Stimulated activated naive B cell treated with anti-CD40 and anti-IgM and Interleukin-4, amounts not matched to agents 10 μg/mL and 1 μg/mL and 100 μg/mL, for 72 hours (primary cell): ENCODE data around the gene OTOGL.
"Not testable (repeated sequence)": the region's sequence is repeated elsewhere in the genome, so short reads cannot be mapped to it uniquely, and the experiment has no call there.

Experiments used
- ATAC-seq, 2 donors: fragments of 150-1000 bp; cut with Tn5 transposase; replicated peaks; 2 replicates each; pipeline ENCODE4 v1.10.0; 2021; ENCODE audit warnings: moderate library complexity in 1 of 2
- DNase-seq: peaks from one replicate; pipeline ENCODE4 v3.0.0; 2021
- H3K27ac Mint-ChIP-seq: one replicate; pipeline ENCODE4 v1.8.0; 2022; ENCODE audit warnings: mild to moderate bottlenecking, mixed read lengths
- H3K27me3 Mint-ChIP-seq, 2 donors: one replicate each; pipeline ENCODE4 v1.8.0; 2022; ENCODE audit warnings: mixed read lengths in 2 of 2
- H3K36me3 Mint-ChIP-seq, 2 donors: one replicate each; pipeline ENCODE4 v1.8.0; 2022; ENCODE audit warnings: mixed read lengths in 2 of 2, mild to moderate bottlenecking in 1 of 2
- H3K4me1 Mint-ChIP-seq, 2 donors: one replicate each; pipeline ENCODE4 v1.8.0; 2022; ENCODE audit warnings: mixed read lengths in 2 of 2, mild to moderate bottlenecking in 1 of 2
- H3K4me3 Mint-ChIP-seq, 2 donors: one replicate each; pipeline ENCODE4 v1.8.0; 2022; ENCODE audit warnings: mild to moderate bottlenecking in 2 of 2, mixed read lengths in 2 of 2, moderate library complexity in 1 of 2
- H3K9me3 Mint-ChIP-seq, 2 donors: one replicate each; pipeline ENCODE4 v1.8.0; 2022; ENCODE audit warnings: mixed read lengths in 2 of 2, mild to moderate bottlenecking in 1 of 2

The OTOGL gene

GRCh38 chr12:80099259-80099658 lies at the start of gene OTOGL:
Gene OTOGL, plus strand, starts transcription at chr12:80099537. Its CDS starts 109,895 bp downstream, at chr12:80209432.
- Mint-ChIP-seq H3K4me3 (no peak within 1 kb of the TSS), H3K27me3 (no peaks in the 10 kb centered on the region), H3K9me3 (no peaks in the 10 kb centered on the region), H3K36me3 (no peaks in the 10 kb centered on the region), H3K27ac (no peak within 1 kb of the TSS), H3K4me1 (no peaks in the 10 kb centered on the region)
- ATAC-seq (no peak), DNase-seq (no peak)

- Mint-ChIP-seq H3K4me1 (no peaks in the 10 kb centered on the region), H3K27me3 (peaks cover 0 to 3% of the 10 kb centered on the region in 2 donors), H3K9me3 (no peaks in the 10 kb centered on the region), H3K27ac (no peak overlapping the region), H3K4me3 (no peak overlapping the region), H3K36me3 (no peaks in the 10 kb centered on the region)
- DNase-seq (no peak), ATAC-seq (no peak)
These were observed 49.1 kb upstream of the OTOGL start for GRCh38 chr12:80050236-80050635.

GRCh38 chr12:80053051-80053790 lies 46.1 kb upstream of the OTOGL start:
- no peak overlapping the region for H3K27ac Mint-ChIP-seq
- no peaks in the 10 kb centered on the region for H3K4me1 Mint-ChIP-seq
- DNase-seq (no peak), ATAC-seq (no peak)
- H3K9me3 Mint-ChIP-seq = no peaks in the 10 kb centered on the region
- H3K4me3 Mint-ChIP-seq = no peak overlapping the region
- H3K27me3 Mint-ChIP-seq = peaks cover 0 to 3% of the 10 kb centered on the region in 2 donors
- no peaks in the 10 kb centered on the region for H3K36me3 Mint-ChIP-seq

- H3K27ac Mint-ChIP-seq = no peak overlapping the region
- no peaks in the 10 kb centered on the region for H3K4me1 Mint-ChIP-seq
- no peak overlapping the region for H3K4me3 Mint-ChIP-seq
- ATAC-seq (no peak), DNase-seq (no peak)
- H3K9me3 Mint-ChIP-seq = no peaks in the 10 kb centered on the region
- H3K27me3 Mint-ChIP-seq = peaks cover 0 to 3% of the 10 kb centered on the region in 2 donors
- no peaks in the 10 kb centered on the region for H3K36me3 Mint-ChIP-seq
These were observed 43.1 kb upstream of the OTOGL start for GRCh38 chr12:80056232-80056631.

GRCh38 chr12:80056845-80057244 lies 42.5 kb upstream of the OTOGL start:
- no peak for DNase-seq
- no peaks in the 10 kb centered on the region for H3K27me3 Mint-ChIP-seq

GRCh38 chr12:80058586-80058985 lies 40.8 kb upstream of the OTOGL start:
- no peak for DNase-seq
- H3K27me3 Mint-ChIP-seq = peaks cover 4 to 6% of the 10 kb centered on the region in 2 donors
- H3K27ac Mint-ChIP-seq = no peak overlapping the region
- H3K9me3 Mint-ChIP-seq = no peaks in the 10 kb centered on the region
- no peak overlapping the region for H3K4me3 Mint-ChIP-seq
- no peak for ATAC-seq
- no peaks in the 10 kb centered on the region for H3K4me1 Mint-ChIP-seq
- H3K36me3 Mint-ChIP-seq = no peaks in the 10 kb centered on the region

More at GRCh38 chr12:80056845-80057244, 42.5 kb upstream of the OTOGL start:
- no peaks in the 10 kb centered on the region for H3K9me3 Mint-ChIP-seq
- H3K36me3 Mint-ChIP-seq = no peaks in the 10 kb centered on the region
- no peak overlapping the region for H3K4me3 Mint-ChIP-seq
- no peak for ATAC-seq
- no peak overlapping the region for H3K27ac Mint-ChIP-seq
- H3K4me1 Mint-ChIP-seq = no peaks in the 10 kb centered on the region

- no peaks in the 10 kb centered on the region for H3K36me3 Mint-ChIP-seq
- ATAC-seq (no peak), DNase-seq (no peak)
- no peak overlapping the region for H3K27ac Mint-ChIP-seq
- H3K4me1 Mint-ChIP-seq = no peaks in the 10 kb centered on the region
- H3K4me3 Mint-ChIP-seq = no peak overlapping the region
- H3K27me3 Mint-ChIP-seq = peaks cover 4 to 6% of the 10 kb centered on the region in 2 donors
- no peaks in the 10 kb centered on the region for H3K9me3 Mint-ChIP-seq
These were observed 40.2 kb upstream of the OTOGL start for GRCh38 chr12:80059102-80059501.

GRCh38 chr12:80059875-80060274 lies 39.5 kb upstream of the OTOGL start:
- Mint-ChIP-seq H3K9me3 (no peaks in the 10 kb centered on the region), H3K4me3 (no peak overlapping the region), H3K36me3 (no peaks in the 10 kb centered on the region), H3K27me3 (peaks cover 4 to 6% of the 10 kb centered on the region in 2 donors), H3K27ac (no peak overlapping the region), H3K4me1 (no peaks in the 10 kb centered on the region)
- ATAC-seq = no peak
- DNase-seq = no peak

- H3K9me3 Mint-ChIP-seq = no peaks in the 10 kb centered on the region
- H3K27me3 Mint-ChIP-seq = peaks cover 6% of the 10 kb centered on the region in 2 donors
- ATAC-seq (no peak), DNase-seq (no peak)
- no peak overlapping the region for H3K27ac Mint-ChIP-seq
- H3K36me3 Mint-ChIP-seq = no peaks in the 10 kb centered on the region
- no peak overlapping the region for H3K4me3 Mint-ChIP-seq
- no peaks in the 10 kb centered on the region for H3K4me1 Mint-ChIP-seq
These were observed 35.1 kb upstream of the OTOGL start for GRCh38 chr12:80064269-80064668.

- ATAC-seq = no peak
- H3K9me3 Mint-ChIP-seq = no peaks in the 10 kb centered on the region
- H3K36me3 Mint-ChIP-seq = no peaks in the 10 kb centered on the region
- H3K27me3 Mint-ChIP-seq = peaks cover 6% of the 10 kb centered on the region in 2 donors
- DNase-seq = no peak
- no peaks in the 10 kb centered on the region for H3K4me1 Mint-ChIP-seq
- no peak overlapping the region for H3K4me3 Mint-ChIP-seq
- no peak overlapping the region for H3K27ac Mint-ChIP-seq
These were observed 34.4 kb upstream of the OTOGL start for GRCh38 chr12:80064951-80065350.

GRCh38 chr12:80068173-80068572 lies 31.2 kb upstream of the OTOGL start:
- Mint-ChIP-seq H3K4me1 (no peaks in the 10 kb centered on the region), H3K27ac (no peak overlapping the region), H3K36me3 (no peaks in the 10 kb centered on the region), H3K4me3 (no peak overlapping the region), H3K9me3 (peaks cover 5 to 6% of the 10 kb centered on the region in 2 donors), H3K27me3 (peaks cover 0 to 3% of the 10 kb centered on the region in 2 donors)
- no peak for DNase-seq
- ATAC-seq = peak in 1 of 2 donors; percentile 23

GRCh38 chr12:80083892-80084614 lies 15.3 kb upstream of the OTOGL start:
- ATAC-seq (peak; percentile 69 to 81), DNase-seq (peak; percentile 9)
- H3K27ac Mint-ChIP-seq, H3K4me3 Mint-ChIP-seq: not testable (repeated sequence)
- H3K27me3 Mint-ChIP-seq = peaks cover 0 to 16% of the 10 kb centered on the region in 2 donors
- H3K36me3 Mint-ChIP-seq = peaks cover 0 to 14% of the 10 kb centered on the region in 2 donors
- H3K9me3 Mint-ChIP-seq = peaks cover 11 to 21% of the 10 kb centered on the region in 2 donors
- H3K4me1 Mint-ChIP-seq = peaks cover 7 to 15% of the 10 kb centered on the region in 2 donors

GRCh38 chr12:80086025-80086424 lies 13.3 kb upstream of the OTOGL start:
- H3K4me3 Mint-ChIP-seq = no peak overlapping the region
- peaks cover 0 to 12% of the 10 kb centered on the region in 2 donors for H3K27me3 Mint-ChIP-seq
- peaks cover 0 to 10% of the 10 kb centered on the region in 2 donors for H3K36me3 Mint-ChIP-seq
- H3K4me1 Mint-ChIP-seq = peaks cover 7 to 15% of the 10 kb centered on the region in 2 donors
- ATAC-seq (no peak), DNase-seq (no peak)
- no peak overlapping the region for H3K27ac Mint-ChIP-seq
- peaks cover 8 to 15% of the 10 kb centered on the region in 2 donors for H3K9me3 Mint-ChIP-seq

GRCh38 chr12:80087486-80088213 lies 11.7 kb upstream of the OTOGL start:
- Mint-ChIP-seq H3K4me3 (no peak overlapping the region), H3K27me3 (peaks cover 0 to 16% of the 10 kb centered on the region in 2 donors), H3K9me3 (peaks cover 3 to 4% of the 10 kb centered on the region in 2 donors), H3K36me3 (peaks cover 0 to 3% of the 10 kb centered on the region in 2 donors), H3K4me1 (peaks cover 7 to 15% of the 10 kb centered on the region in 2 donors), H3K27ac (no peak overlapping the region)
- DNase-seq = no peak
- ATAC-seq = no peak
